HPDE6-E6E7 (cell line): ENCODE results near the gene MSH4.
"Not testable (repeated sequence)": the region's sequence is repeated elsewhere in the genome, so short reads cannot be mapped to it uniquely, and the experiment has no call there.

Source experiments
- DNase-seq: peaks from one replicate; pipeline ENCODE4 v3.0.0; 2011; ENCODE audit warnings: missing footprints; ENCODE audit errors: extremely low spot score

MSH4 gene

GRCh38 chr1:75937034-75937433, 140.4 kb downstream of the MSH4 start:
- no peak for DNase-seq

- DNase-seq: not testable (repeated sequence)
Measured at GRCh38 chr1:75943037-75943436, 146.4 kb downstream of the MSH4 start.

- no peak for DNase-seq
Measured at GRCh38 chr1:75950176-75950575, 153.5 kb downstream of the MSH4 start.

GRCh38 chr1:75952016-75952415, 155.3 kb downstream of the MSH4 start:
- no peak for DNase-seq

GRCh38 chr1:75953461-75953860, 156.8 kb downstream of the MSH4 start:
- no peak for DNase-seq

GRCh38 chr1:75954586-75954985, 157.9 kb downstream of the MSH4 start:
- DNase-seq: peak; percentile 17
